Endothelial cell of umbilical vein (primary cell): ENCODE data around the gene CHST11.

Experiments used
- EZH2 ChIP-seq: IDR thresholded peaks from 2 replicates; pipeline ENCODE4 v1.6.1; 2012; ENCODE audit warnings: borderline replicate concordance, low read depth, mild to moderate bottlenecking, moderate library complexity, low read length, inconsistent platforms; ENCODE audit not compliant: severe bottlenecking
- JUN ChIP-seq: IDR thresholded peaks from 2 replicates; pipeline ENCODE4 v1.6.1; 2011; ENCODE audit warnings: borderline replicate concordance, low read depth; ENCODE audit not compliant: insufficient read length, insufficient read depth
- MYC ChIP-seq: IDR thresholded peaks from one replicate; pipeline ENCODE4 v1.6.1; 2011; ENCODE audit warnings: mild to moderate bottlenecking, low read depth, low read length
- POLR2AphosphoS5 ChIP-seq: IDR thresholded peaks from 2 replicates; pipeline ENCODE4 v1.6.1; 2012; ENCODE audit warnings: low read depth, mild to moderate bottlenecking, control low read depth, low read length, moderate library complexity; ENCODE audit not compliant: insufficient read depth
- TF ChIP-seq, protein P1 (sequence below), 2 donors: IDR thresholded peaks; 1 replicate in 1 of 2; 2 replicates in 1 of 2; pipeline ENCODE4 v1.5.1; 2011; ENCODE audit warnings: low read length in 2 of 2, mild to moderate bottlenecking in 2 of 2, moderate library complexity in 2 of 2, control low read depth in 1 of 2, inconsistent platforms in 1 of 2, low read depth in 1 of 2; ENCODE audit not compliant: insufficient read depth in 1 of 2; ENCODE audit errors: extremely low read depth in 1 of 2
- TF ChIP-seq, protein P2 (sequence below): IDR thresholded peaks from 2 replicates; pipeline ENCODE4 v1.6.1; 2011; ENCODE audit not compliant: insufficient read depth, insufficient read length

- TF ChIP-seq, protein P1, sequence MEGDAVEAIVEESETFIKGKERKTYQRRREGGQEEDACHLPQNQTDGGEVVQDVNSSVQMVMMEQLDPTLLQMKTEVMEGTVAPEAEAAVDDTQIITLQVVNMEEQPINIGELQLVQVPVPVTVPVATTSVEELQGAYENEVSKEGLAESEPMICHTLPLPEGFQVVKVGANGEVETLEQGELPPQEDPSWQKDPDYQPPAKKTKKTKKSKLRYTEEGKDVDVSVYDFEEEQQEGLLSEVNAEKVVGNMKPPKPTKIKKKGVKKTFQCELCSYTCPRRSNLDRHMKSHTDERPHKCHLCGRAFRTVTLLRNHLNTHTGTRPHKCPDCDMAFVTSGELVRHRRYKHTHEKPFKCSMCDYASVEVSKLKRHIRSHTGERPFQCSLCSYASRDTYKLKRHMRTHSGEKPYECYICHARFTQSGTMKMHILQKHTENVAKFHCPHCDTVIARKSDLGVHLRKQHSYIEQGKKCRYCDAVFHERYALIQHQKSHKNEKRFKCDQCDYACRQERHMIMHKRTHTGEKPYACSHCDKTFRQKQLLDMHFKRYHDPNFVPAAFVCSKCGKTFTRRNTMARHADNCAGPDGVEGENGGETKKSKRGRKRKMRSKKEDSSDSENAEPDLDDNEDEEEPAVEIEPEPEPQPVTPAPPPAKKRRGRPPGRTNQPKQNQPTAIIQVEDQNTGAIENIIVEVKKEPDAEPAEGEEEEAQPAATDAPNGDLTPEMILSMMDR (IDR thresholded peaks at IDR 0.05; ENCODE audit: extremely low read depth in 1 of 2, insufficient read depth in 1 of 2, low read depth in 1 of 2, low read length in 2 of 2): no peak
- TF ChIP-seq, protein P2, sequence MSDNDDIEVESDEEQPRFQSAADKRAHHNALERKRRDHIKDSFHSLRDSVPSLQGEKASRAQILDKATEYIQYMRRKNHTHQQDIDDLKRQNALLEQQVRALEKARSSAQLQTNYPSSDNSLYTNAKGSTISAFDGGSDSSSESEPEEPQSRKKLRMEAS: no peak
- TF ChIP-seq POLR2AphosphoS5 (no peak), JUN (no peak), MYC (no peak), EZH2 (no peak)
These were observed 31.1 kb upstream of the CHST11 start for GRCh38 chr12:104425614-104426013.
